AG09309 (cell line): ENCODE measurements around the gene CNTN4.

ENCODE experiments used
- DNase-seq: peaks from one replicate; pipeline ENCODE4 v3.0.0-alpha.2; 2010; ENCODE audit warnings: low read depth
- H3K4me3 ChIP-seq: 2 replicates; pipeline ENCODE4 v1.5.1; 2011; ENCODE audit warnings: mild to moderate bottlenecking, low read depth, low read length, moderate library complexity; ENCODE audit not compliant: control insufficient read depth
- CTCF ChIP-seq: IDR thresholded peaks from 2 replicates; pipeline ENCODE4 v1.5.1; 2011; ENCODE audit warnings: mild to moderate bottlenecking, low read depth, low read length, inconsistent platforms; ENCODE audit not compliant: insufficient read depth, control insufficient read depth; ENCODE audit errors: missing control alignments

CNTN4 gene

GRCh38 chr3:2544212-2544611, 445.5 kb downstream of the CNTN4 start:
- DNase-seq, result no peak
- TF ChIP-seq CTCF, result no peak
- H3K4me3 ChIP-seq, result no peak overlapping the region

- H3K4me3 ChIP-seq, result no peak overlapping the region
- DNase-seq, result no peak
- no peak for TF ChIP-seq CTCF
Observed at GRCh38 chr3:2544718-2545117, 446.1 kb downstream of the CNTN4 start.

GRCh38 chr3:2547049-2547448, 448.4 kb downstream of the CNTN4 start:
- no peak for DNase-seq
- no peak for TF ChIP-seq CTCF
- H3K4me3 ChIP-seq, result no peak overlapping the region

GRCh38 chr3:2554656-2555055, 456.0 kb downstream of the CNTN4 start:
- no peak for DNase-seq
- no peak for TF ChIP-seq CTCF
- H3K4me3 ChIP-seq, result no peak overlapping the region

- no peak for DNase-seq
- H3K4me3 ChIP-seq, result no peak overlapping the region
- TF ChIP-seq CTCF, result no peak
Observed at GRCh38 chr3:2558796-2559195, 460.1 kb downstream of the CNTN4 start.

- H3K4me3 ChIP-seq, result no peak overlapping the region
- no peak for DNase-seq
- no peak for TF ChIP-seq CTCF
Observed at GRCh38 chr3:2567451-2567850, 468.8 kb downstream of the CNTN4 start.

GRCh38 chr3:2568156-2568555, 469.5 kb downstream of the CNTN4 start:
- H3K4me3 ChIP-seq, result no peak overlapping the region
- TF ChIP-seq CTCF, result no peak
- no peak for DNase-seq
